HepG2 (cell line): ENCODE measurements around the gene UST. TPM values are rescaled to one million over a fixed set of nuclear protein-coding genes. Genes with fewer than 3 reads are reported as not detected.

Experiments used
- BCL3 ChIP-seq: sonication (generic); formaldehyde crosslinking; IDR thresholded peaks from 2 replicates; pipeline ENCODE4 v1.5.1; 2020; ENCODE audit warnings: mild to moderate bottlenecking, missing genetic modification reagents, moderate library complexity
- CBFB ChIP-seq: sonication (generic); formaldehyde crosslinking; IDR thresholded peaks from 2 replicates; pipeline ENCODE4 v1.4.0; 2020; ENCODE audit warnings: missing genetic modification reagents
- DNMT3B ChIP-seq: conservative IDR thresholded peaks from 2 replicates; pipeline ENCODE4 v1.6.1; 2016; ENCODE audit warnings: missing biosample characterization, control low read depth
- DR1 ChIP-seq: sonication (generic); formaldehyde crosslinking; IDR thresholded peaks from 2 replicates; pipeline ENCODE4 v1.8.0; 2021; ENCODE audit warnings: mild to moderate bottlenecking, missing genetic modification reagents, inconsistent platforms
- GABPB1 ChIP-seq: IDR thresholded peaks from 2 replicates; pipeline ENCODE4 v1.6.1; 2016; ENCODE audit warnings: mild to moderate bottlenecking, missing genetic modification reagents, moderate library complexity, missing compliant biosample characterization
- HIVEP1 ChIP-seq: sonication (generic); formaldehyde crosslinking; IDR thresholded peaks from 2 replicates; pipeline ENCODE4 v1.4.0; 2020; ENCODE audit warnings: mild to moderate bottlenecking, missing genetic modification reagents
- KLF12 ChIP-seq: sonication (generic); formaldehyde crosslinking; IDR thresholded peaks from 2 replicates; pipeline ENCODE4 v1.4.0; 2020; ENCODE audit warnings: missing genetic modification reagents, borderline replicate concordance
- MXD1 ChIP-seq: sonication (generic); formaldehyde crosslinking; IDR thresholded peaks from 2 replicates; pipeline ENCODE4 v1.4.0; 2020; ENCODE audit warnings: mild to moderate bottlenecking, missing genetic modification reagents
- NFATC3 ChIP-seq: sonication (generic); formaldehyde crosslinking; IDR thresholded peaks from 2 replicates; pipeline ENCODE4 v1.5.1; 2020; ENCODE audit warnings: mild to moderate bottlenecking, missing genetic modification reagents
- NFE2L2 ChIP-seq: fragments of 150-350 bp; IDR thresholded peaks from 2 replicates; pipeline ENCODE4 v1.6.1; 2014; ENCODE audit warnings: low read length
- PTBP1 ChIP-seq: fragments of 200-400 bp; formaldehyde crosslinking; IDR thresholded peaks from 2 replicates; pipeline ENCODE4 v1.6.1; 2018; ENCODE audit warnings: low read length, low read depth; ENCODE audit not compliant: poor library complexity, severe bottlenecking
- RXRB ChIP-seq: IDR thresholded peaks from 2 replicates; pipeline ENCODE4 v1.6.1; 2016; ENCODE audit warnings: borderline replicate concordance, missing genetic modification reagents, missing compliant biosample characterization
- SRSF4 ChIP-seq: fragments of 200-400 bp; formaldehyde crosslinking; IDR thresholded peaks from one replicate; pipeline ENCODE4 v1.6.1; 2018; ENCODE audit warnings: mild to moderate bottlenecking, low read depth, low read length, moderate library complexity; ENCODE audit not compliant: poor library complexity, severe bottlenecking
- STAT5B ChIP-seq: sonication (generic); formaldehyde crosslinking; IDR thresholded peaks from 2 replicates; pipeline ENCODE4 v1.4.0; 2020; ENCODE audit warnings: missing genetic modification reagents
- WIZ ChIP-seq: sonication (generic); formaldehyde crosslinking; IDR thresholded peaks from 2 replicates; pipeline ENCODE4 v1.5.1; 2020; ENCODE audit warnings: mild to moderate bottlenecking, missing genetic modification reagents
- YY1 ChIP-seq: IDR thresholded peaks from 2 replicates; pipeline ENCODE4 v1.6.1; 2011; ENCODE audit warnings: low read length, low read depth, moderate library complexity, mild to moderate bottlenecking; ENCODE audit not compliant: insufficient read depth, insufficient replicate concordance
- ZBTB42 ChIP-seq: sonication (generic); formaldehyde crosslinking; IDR thresholded peaks from 2 replicates; pipeline ENCODE4 v1.5.0; 2020; ENCODE audit warnings: mild to moderate bottlenecking, missing genetic modification reagents
- ZFP90 ChIP-seq: sonication (generic); formaldehyde crosslinking; IDR thresholded peaks from 2 replicates; pipeline ENCODE4 v1.8.0; 2022; ENCODE audit warnings: missing genetic modification reagents, mild to moderate bottlenecking, inconsistent platforms, borderline replicate concordance
- ZNF264 ChIP-seq: sonication (generic); formaldehyde crosslinking; IDR thresholded peaks from 2 replicates; pipeline ENCODE4 v1.4.0; 2020; ENCODE audit warnings: missing genetic modification reagents
- ZNF274 ChIP-seq: sonication (generic); formaldehyde crosslinking; IDR thresholded peaks from 2 replicates; pipeline ENCODE4 v1.5.1; 2020; ENCODE audit warnings: mild to moderate bottlenecking, missing genetic modification reagents
- ZNF44 ChIP-seq: sonication (generic); formaldehyde crosslinking; IDR thresholded peaks from 2 replicates; pipeline ENCODE4 v1.5.1; 2020; ENCODE audit warnings: mild to moderate bottlenecking, missing genetic modification reagents
- ZNF501 ChIP-seq: sonication (generic); formaldehyde crosslinking; IDR thresholded peaks from 2 replicates; pipeline ENCODE4 v1.5.1; 2020; ENCODE audit warnings: mild to moderate bottlenecking, moderate library complexity, missing genetic modification reagents
- ZNF615 ChIP-seq: sonication (generic); formaldehyde crosslinking; IDR thresholded peaks from 2 replicates; pipeline ENCODE4 v1.5.0; 2020; ENCODE audit warnings: mild to moderate bottlenecking, missing genetic modification reagents, borderline replicate concordance
- ZNF747 ChIP-seq: sonication (generic); formaldehyde crosslinking; IDR thresholded peaks from 2 replicates; pipeline ENCODE4 v1.8.1; 2023; ENCODE audit warnings: missing genetic modification reagents, mild to moderate bottlenecking, borderline replicate concordance
- polyA plus RNA-seq, 8 experiments: library from polyadenylated mRNA; depleted of rRNA in 3 of 8; stranded (reverse) in 7 of 8; unstranded in 1 of 8; fragments of >200 nt; fragmentation: Illumina TruSeq in 4 of 8; extraction: Trizol in 4 of 8; gene quantifications; 2 replicates each; pipeline versions ENCODE4 v1.2.1 to v1.2.3, GENCODE V29; 2011 to 2016; ENCODE audit warnings: low read depth in 4 of 8, missing spikeins in 1 of 8, mixed read lengths in 1 of 8; ENCODE audit not compliant: insufficient read depth in 1 of 8
- total RNA-seq, 5 experiments: library from RNA; depleted of rRNA; stranded (reverse); fragments of >200 nt; fragmentation: Illumina TruSeq; extraction: Trizol; gene quantifications; 2 replicates each; pipeline ENCODE4 v1.2.3, GENCODE V29; 2016; ENCODE audit warnings: low read depth in 1 of 5
- TF ChIP-seq, protein P1 (sequence below): sonication (generic); formaldehyde crosslinking; IDR thresholded peaks from 2 replicates; pipeline ENCODE4 v1.4.0; 2020; ENCODE audit warnings: missing genetic modification reagents, borderline replicate concordance
- TF ChIP-seq, protein P2 (sequence below): sonication (generic); formaldehyde crosslinking; IDR thresholded peaks from 2 replicates; pipeline ENCODE4 v1.4.0; 2020; ENCODE audit warnings: mild to moderate bottlenecking, missing genetic modification reagents

The UST gene
- total and polyA plus RNA-seq, 2 of the 13 experiments (the other 11 are each of a cell fraction or from before 2014, with no cell fraction given), result 0.27 TPM; not detected in 1

- TF ChIP-seq, protein P1, sequence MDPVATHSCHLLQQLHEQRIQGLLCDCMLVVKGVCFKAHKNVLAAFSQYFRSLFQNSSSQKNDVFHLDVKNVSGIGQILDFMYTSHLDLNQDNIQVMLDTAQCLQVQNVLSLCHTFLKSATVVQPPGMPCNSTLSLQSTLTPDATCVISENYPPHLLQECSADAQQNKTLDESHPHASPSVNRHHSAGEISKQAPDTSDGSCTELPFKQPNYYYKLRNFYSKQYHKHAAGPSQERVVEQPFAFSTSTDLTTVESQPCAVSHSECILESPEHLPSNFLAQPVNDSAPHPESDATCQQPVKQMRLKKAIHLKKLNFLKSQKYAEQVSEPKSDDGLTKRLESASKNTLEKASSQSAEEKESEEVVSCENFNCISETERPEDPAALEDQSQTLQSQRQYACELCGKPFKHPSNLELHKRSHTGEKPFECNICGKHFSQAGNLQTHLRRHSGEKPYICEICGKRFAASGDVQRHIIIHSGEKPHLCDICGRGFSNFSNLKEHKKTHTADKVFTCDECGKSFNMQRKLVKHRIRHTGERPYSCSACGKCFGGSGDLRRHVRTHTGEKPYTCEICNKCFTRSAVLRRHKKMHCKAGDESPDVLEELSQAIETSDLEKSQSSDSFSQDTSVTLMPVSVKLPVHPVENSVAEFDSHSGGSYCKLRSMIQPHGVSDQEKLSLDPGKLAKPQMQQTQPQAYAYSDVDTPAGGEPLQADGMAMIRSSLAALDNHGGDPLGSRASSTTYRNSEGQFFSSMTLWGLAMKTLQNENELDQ (CRISPR knock-in tag), result no peak
- TF ChIP-seq KLF12 (CRISPR knock-in tag), result no peak
- peak; percentile 66; the same call in 1 of the 2 replicates for TF ChIP-seq ZNF747 (CRISPR knock-in tag)
- TF ChIP-seq, protein P2, sequence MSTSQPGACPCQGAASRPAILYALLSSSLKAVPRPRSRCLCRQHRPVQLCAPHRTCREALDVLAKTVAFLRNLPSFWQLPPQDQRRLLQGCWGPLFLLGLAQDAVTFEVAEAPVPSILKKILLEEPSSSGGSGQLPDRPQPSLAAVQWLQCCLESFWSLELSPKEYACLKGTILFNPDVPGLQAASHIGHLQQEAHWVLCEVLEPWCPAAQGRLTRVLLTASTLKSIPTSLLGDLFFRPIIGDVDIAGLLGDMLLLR (CRISPR knock-in tag), result no peak
- TF ChIP-seq CBFB (CRISPR knock-in tag), result no peak; the same call in 1 of the 2 replicates
- no peak for TF ChIP-seq NFATC3
- TF ChIP-seq DNMT3B, result 0 out of 2 replicates have a peak, but pooled peaks have one; percentile 40
- no peak for TF ChIP-seq DR1 (CRISPR knock-in tag)
- no peak for TF ChIP-seq YY1
- peak; percentile 97 for TF ChIP-seq ZNF264 (CRISPR knock-in tag)
- no peak for TF ChIP-seq ZNF44 (CRISPR knock-in tag)
- peak; percentile 24; the same call in 1 of the 2 replicates for TF ChIP-seq GABPB1
- TF ChIP-seq WIZ, result 0 out of 2 replicates have a peak, but pooled peaks have one; percentile 38
- no peak for TF ChIP-seq STAT5B (CRISPR knock-in tag)
- no peak for TF ChIP-seq ZBTB42
- TF ChIP-seq MXD1 (CRISPR knock-in tag), result no peak
- TF ChIP-seq ZNF615 (CRISPR knock-in tag), result no peak
- TF ChIP-seq BCL3 (CRISPR knock-in tag), result no peak
- TF ChIP-seq NFE2L2, result no peak
- peak; percentile 92 for TF ChIP-seq RXRB (CRISPR knock-in tag)
- TF ChIP-seq ZNF501 (CRISPR knock-in tag), result peak; percentile 46; the same call in 1 of the 2 replicates
- TF ChIP-seq ZFP90 (CRISPR knock-in tag), result no peak
- TF ChIP-seq PTBP1, result no peak
- TF ChIP-seq HIVEP1 (CRISPR knock-in tag), result no peak
- TF ChIP-seq SRSF4, result no peak
- TF ChIP-seq ZNF274, result no peak
Measured at GRCh38 chr6:148979014-148979901, 232.4 kb downstream of the UST start (continued).
